Measurements from ENCODE around the gene ADAMTS3.
A peak's percentile ranks its signal among the peaks of the same experiment; 100 is the strongest.

Gene ADAMTS3

GRCh38 chr4:72568959-72569718 is at the start of gene ADAMTS3:
Gene ADAMTS3 (minus strand): TSS chr4:72569221. CDS start chr4:72568762, 459 bp downstream.
- DNase-seq (ENCODE audit: low read depth): peak; percentile 19

DNA sequence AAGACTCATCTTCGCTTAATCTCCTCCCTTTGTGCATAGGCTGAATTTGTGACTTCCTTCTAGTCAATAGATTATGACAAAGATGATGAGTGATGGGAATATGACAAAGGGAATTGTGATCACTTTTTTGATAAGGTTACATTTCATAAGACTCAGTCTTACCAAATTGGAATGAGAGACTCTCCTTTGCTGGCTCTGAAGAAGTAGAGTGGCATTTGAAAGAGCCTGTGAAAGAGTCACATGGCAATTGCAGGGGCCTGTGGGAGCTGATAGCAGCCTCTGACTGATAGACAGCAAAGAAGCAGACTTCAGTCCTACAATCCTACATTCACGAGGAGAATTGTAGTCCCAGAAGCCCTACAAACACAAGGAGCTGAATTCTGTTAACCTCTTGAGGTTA is 44.9 kb upstream of the ADAMTS3 start:
- DNase-seq (ENCODE audit: low read depth): no peak

- no peak for DNase-seq (ENCODE audit: low read depth)
Observed at GRCh38 chr4:72606751-72607150, 37.7 kb upstream of the ADAMTS3 start.

- DNase-seq (ENCODE audit: low read depth): peak; percentile 68
Observed at GRCh38 chr4:72604324-72604723, 35.3 kb upstream of the ADAMTS3 start.

DNA sequence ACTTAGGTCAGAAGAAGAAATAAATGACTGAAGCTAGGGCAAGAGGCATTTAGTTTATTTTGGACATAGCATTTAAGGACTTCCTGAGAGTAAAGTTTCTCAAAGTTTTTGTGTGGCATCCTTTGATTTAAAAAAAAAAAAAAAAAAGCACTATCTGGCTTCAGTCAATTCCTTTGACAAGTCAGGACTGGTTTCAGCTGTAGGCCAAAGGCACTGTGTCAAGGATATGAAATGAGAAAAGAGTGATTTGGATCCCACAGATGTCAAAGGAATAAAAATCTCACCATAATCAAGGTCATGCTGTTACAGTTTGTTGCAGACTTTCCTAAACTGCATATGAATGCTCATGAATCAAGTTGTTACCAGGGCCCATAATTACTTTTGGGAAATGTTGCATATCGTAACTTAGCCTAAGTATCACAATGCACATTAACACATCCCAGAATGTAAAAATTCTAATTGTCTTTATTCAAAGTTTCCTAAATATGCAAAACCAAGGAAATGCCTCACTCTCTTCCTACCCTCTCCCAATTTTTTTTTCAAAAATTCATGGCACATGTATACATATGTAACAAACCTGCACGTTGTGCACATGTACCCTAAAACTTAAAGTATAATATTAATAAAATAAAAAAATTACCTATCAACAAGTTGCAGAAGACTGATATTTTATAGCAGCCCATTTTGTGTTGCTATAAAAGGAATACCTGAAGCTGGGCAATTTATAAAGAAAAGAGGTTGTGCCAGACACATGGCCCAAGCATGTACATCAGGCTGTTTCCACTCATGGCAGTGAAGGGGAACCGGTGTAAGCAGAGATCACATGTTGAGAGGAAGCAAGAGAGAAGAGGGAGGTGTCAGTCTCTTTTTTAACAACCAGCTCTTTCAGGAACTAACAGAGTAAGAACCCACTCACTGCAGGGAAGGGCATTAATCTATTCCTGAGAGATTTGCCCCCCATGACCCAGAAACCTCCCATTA is 33.7 kb upstream of the ADAMTS3 start:
- no peak for DNase-seq (ENCODE audit: low read depth)

DNA sequence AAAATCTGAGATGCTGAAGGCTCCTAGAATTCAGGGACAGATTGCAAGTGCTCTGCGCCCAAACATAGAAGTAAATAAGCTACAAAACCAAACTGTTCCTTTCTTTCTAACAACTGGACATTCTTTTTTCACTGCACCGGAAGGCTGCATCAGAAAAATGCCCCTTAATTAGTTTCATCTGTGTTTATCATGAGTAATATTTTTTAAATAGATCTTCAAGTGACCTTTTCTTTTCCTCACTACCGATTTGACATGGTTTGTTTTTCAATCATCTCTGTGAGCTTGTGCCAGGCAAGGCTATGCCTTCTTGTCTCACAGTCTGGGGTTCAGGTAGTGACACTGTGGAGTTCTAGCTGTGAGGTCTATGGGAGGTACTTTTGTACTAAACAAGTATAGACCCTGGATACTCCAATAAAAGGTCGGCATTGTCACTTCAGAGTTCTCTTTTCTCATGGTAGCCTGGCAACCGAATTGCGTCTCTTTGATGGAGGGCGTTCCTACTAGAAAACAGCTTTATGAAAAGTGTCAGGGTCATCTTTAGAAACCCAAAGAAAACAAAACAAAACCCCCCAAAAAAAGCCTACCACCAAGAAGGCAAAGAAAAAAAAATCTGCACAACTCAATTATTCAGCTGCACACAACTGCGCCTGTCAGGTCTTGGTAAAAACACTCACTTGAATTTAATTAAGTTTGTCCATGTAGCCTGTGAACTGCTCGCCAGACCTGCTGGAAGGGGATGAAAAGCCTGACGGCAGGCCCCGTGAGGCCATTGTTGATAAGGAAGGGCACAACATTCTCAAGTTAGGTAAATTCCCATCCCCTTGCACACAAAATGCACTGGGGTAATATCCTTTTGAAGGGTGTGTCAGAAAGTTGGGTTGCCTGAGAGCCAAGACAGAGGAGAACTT is 22.8 kb upstream of the ADAMTS3 start:
- no peak for DNase-seq (ENCODE audit: low read depth)

DNA sequence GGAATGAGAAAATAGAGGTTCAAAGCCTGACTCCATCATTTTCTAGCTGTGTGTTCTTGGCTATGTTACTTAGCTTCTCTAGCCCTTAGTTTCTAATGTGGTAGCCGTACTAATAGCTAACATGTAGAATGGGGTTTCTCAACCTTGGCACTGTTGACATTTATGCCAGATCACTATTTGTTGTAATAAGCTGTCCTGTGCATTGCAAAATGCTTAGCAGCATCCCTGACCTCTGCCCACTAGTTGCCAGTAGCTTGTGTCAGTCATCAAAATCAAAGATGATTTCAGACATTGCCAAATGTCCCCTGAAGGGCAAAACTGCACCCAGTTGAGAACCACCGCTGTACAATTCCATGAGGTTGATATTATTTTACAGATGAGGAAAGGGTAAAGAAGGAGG is 18.3 kb upstream of the ADAMTS3 start:
- DNase-seq (ENCODE audit: low read depth): no peak

- no peak for DNase-seq (ENCODE audit: low read depth)
Observed at GRCh38 chr4:72582853-72583252, 13.8 kb upstream of the ADAMTS3 start.

DNA sequence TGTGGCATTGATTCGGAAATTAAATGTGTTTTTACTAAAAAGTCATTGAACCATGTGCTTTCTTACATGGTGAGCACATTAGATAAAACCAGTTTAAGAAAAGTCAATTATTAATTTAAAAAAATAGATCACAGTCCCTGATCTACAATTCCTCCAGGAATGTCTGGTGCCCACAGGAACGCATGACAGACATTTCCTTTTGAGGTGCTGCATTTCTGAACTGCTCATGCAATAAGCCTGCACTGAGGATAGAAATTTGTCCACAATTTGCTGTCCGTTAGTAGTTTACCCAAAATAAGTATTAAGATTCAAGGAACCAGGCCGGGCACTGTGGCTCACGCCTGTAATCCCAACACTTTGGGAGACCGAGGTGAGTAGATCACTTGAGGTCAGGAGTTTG is 8.2 kb upstream of the ADAMTS3 start:
- DNase-seq (ENCODE audit: low read depth): no peak

DNA sequence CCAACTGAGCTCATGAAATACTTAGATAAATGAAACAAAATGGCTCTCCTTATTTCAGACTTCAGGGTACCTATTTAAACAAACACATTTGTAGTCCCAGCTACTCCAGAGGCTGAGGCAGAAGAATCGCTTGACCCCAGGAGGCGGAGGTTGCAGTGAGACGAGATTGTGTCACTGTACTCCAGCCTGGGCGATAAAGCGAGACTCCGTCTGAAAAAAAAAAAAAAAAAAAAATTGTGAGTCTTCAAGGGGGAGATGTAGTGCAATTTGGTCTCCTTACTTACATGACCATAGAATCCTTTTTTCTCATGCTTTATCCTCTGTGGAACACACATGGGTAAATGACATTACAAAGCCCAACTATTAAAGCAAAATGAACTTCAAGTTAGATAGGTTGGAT is 2.3 kb upstream of the ADAMTS3 start:
- no peak for DNase-seq (ENCODE audit: low read depth)

- no peak for DNase-seq (ENCODE audit: low read depth)
Observed at GRCh38 chr4:72569719-72570235, 756 bp upstream of the ADAMTS3 start.

DNA sequence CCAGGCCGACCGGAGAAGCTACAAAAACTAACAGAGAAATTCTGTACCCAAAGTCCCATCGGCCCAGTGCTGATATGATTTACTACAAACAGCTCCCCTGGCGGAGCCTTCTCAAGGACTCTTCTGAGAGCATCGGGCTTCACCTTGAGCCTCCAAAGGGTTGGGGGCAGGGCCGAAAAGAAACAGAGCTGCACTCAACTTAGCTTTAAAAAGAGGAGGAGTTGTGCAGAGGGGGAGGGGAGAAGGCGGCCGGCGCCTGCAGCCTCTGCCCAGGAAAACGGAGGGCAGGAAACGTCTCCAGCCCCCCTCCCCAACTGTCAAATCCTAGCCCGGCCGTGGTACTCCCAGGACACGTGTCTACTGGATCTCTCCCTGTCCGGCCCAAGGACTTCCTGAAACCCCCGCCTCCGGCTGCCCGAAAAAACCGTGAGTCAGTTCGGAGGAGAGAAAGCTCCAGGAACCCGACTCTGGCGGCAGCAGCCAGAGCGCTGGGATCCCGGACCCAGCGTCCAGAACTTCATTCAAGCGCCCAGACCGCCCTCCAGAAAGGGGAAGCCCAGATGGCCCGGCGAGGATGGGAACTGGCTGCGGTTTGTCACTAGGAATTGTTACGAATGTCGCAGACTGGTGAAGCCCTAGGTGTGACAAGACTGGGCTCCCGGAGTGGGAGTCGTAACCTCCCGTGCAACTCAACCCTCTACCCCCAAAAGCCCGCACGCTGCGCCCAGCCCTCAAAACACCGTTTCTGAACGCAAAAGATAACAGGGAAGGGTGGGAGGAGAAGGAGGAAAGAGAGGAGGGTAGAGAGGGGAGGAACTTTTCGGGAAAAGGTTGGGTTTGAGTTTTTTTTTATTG is 973 bp downstream of the ADAMTS3 start:
- DNase-seq (ENCODE audit: low read depth): peak; percentile 72

- DNase-seq (ENCODE audit: low read depth): no peak
Observed at GRCh38 chr4:72567036-72567435, 2.0 kb downstream of the ADAMTS3 start.

DNA sequence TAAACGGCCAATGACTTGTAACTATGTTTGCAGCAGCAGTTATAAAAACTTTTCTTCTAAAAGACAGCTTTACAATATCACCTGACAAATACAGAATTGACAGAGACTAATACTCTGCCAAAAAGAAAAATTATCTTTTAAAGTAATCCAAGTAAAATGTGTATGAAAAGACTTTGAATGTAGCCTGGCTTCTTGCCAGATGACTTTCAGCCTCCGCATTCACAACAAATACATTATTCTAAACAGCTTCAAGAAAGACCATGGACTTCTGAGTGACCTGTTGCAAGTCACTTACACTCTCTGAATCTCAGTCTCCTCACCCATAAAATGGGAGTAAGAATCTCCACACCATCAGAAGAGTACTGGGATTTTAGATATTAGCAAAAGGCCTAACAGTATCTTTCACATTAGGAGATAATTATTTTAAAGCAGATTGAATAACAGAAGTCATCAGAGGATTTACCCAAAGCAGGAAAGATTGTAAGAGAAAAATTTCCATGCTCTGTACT is 2.5 kb downstream of the ADAMTS3 start:
- no peak for DNase-seq (ENCODE audit: low read depth)

DNA sequence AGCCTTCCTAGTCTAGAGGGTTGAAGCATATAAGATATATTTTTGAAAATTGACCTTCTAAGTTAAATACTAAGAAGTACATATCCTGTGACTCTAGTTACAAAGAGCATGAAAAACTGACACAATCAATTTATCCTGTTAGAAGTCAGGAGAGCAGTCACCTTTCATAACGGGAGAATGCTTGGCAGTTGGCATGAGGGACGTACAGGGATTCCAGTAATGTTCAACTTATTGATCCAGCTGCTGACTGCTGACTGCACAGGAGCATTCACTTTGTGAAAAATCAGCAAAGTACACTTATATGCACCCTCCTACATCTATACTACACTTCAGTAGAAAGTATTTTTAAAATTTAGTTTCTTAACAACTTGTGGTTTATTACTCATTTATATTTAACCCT is 4.2 kb downstream of the ADAMTS3 start:
- DNase-seq (ENCODE audit: low read depth): no peak

- peak; percentile 19 for DNase-seq (ENCODE audit: low read depth)
Observed at GRCh38 chr4:72564184-72564583, 4.8 kb downstream of the ADAMTS3 start.

DNA sequence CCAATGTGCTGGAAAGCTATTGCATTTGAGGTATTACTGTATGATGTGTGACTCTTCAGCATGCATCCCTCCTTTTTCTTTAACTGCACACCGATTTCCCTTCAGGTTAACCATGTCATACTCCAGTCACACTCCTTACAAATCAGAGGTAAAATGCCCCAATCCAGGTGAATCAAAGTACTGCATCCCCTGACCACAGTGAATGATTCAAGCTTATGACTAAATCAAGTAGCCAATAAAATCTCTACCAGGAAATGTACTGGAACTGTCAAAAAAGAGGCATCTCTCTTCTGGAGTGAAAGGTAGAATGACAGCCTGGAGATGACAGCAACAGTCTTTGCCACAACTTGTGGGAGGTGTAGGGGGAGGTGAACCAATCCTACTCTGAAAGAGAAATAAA is 10.4 kb downstream of the ADAMTS3 start:
- no peak for DNase-seq (ENCODE audit: low read depth)

DNA sequence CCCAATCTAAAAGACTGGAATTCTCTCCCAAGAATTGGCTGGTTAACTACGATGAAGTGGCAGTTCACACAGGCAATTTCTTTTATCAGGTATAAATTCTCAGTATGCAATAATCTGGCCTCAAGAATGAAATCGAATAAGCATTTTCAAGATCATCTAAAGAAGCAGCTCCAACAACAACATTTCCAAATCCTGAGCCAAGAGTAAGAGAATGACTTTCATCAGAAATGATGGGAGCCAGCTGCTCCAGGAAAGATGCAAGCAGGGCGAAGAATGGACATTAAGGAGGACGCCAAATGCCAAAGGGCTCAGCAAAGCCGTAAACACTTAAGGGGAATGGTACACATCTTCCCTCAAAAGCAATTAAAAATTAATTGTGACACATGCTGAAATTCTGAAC is 12.0 kb downstream of the ADAMTS3 start:
- no peak for DNase-seq (ENCODE audit: low read depth)

- DNase-seq (ENCODE audit: low read depth): no peak
Observed at GRCh38 chr4:72555377-72555831, 13.6 kb downstream of the ADAMTS3 start.

DNA sequence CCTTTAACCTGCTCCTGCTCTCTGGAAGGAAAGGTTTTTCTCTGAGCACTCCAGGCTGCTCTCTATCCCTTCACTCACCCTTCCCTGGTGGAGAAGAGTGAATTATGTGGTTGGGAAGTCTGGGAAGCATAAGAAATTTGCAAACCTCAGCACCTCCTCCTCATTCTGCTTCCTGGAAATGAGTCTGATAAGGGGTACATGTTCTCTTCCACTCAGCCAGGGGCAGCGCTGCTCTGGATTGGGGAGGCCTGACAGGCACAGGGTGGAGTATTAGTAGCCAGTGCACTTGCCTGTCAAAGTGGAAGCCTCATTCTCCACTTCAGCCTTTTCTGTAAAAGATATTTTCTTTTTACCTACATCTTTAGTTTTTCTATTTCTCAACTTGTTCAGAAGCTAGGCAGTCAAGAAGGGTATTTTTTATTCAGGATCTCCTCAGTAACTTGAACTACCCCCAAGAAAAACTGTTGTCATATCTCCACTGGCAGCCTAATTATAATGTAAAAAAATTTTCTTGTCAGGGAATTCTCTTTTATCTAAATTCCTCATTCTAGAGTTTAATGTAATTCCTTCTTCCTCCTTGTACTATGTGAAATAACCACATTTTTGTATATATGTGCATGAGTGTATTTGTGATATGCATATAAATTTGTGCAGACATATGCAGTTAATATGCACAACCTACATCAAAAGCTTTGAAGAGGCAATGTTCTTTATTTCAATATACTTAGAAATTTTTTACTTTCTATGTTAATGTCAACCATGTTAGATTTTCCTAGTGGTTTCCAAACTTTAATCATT is 15.3 kb downstream of the ADAMTS3 start:
- DNase-seq (ENCODE audit: low read depth): no peak

All from HS-27A (cell line).